T47D (cell line): Measurements from ENCODE around the gene LTBP1.

Experiments used
- DNase-seq, 2 experiments: peaks; one replicate each; pipeline versions ENCODE4 v3.0.0 to v3.0.0-alpha.2; 2011 to 2012; ENCODE audit warnings: low read depth in 1 of 2, low spot score in 1 of 2
- JUND ChIP-seq: IDR thresholded peaks from 2 replicates; pipeline ENCODE4 v1.6.1; 2012; ENCODE audit warnings: low read depth
- in situ Hi-C: cut with HindIII; loops from 2 replicates; pipeline ENCODE4 v1.10.0; 2016; ENCODE audit warnings: low sequenced_read_pairs, low pct_unique_long_range_greater_than_20kb

The LTBP1 gene

DNA sequence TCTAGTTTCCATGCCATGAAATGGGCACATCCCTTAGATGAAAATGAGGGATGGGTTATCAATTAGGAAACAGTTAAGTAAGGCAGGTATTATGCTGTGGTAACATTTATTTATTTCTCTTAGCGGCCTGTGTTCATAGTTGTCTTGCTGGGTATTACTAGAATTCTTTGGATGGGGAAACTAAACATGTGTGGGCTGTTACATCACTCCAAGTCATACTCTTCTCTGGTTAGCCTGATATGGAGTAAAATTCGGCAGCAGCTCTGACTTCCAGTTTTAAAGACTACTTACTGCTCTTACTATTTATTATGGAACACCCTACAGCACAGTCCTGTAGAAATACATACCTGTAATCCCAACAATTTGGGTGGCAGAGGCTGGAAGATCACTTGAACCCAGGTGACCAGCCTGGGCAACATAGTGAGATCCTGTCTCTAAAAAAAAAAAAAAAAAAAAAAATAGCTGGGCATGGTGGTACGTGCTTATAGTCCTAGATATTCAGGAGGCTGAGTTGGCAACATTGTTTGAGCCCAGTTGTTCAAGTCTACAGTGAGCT lies 496.6 kb downstream of the LTBP1 start:
- TF ChIP-seq JUND = no peak
- in situ Hi-C loops = no loop called here
- DNase-seq = no peak

DNA sequence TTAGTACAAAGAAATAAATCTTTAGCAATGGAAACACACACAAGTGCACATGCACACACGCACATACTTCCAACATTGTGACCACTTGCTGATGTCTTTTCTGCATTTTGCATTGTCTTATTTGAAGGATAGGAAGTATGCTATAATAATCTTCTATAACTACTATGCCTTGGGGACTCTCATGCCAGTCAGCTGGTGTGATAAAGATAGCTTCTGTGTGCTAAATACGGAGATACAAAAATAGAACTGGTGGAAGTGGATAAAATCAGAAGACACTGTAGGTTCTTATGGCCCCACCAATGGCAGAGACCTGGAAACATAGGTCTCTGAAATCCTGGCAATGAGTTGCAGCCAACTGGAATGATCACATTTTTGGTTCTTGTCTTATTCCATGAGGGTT lies 498.2 kb downstream of the LTBP1 start:
- DNase-seq = no peak
- no peak for TF ChIP-seq JUND
- in situ Hi-C loops = no loop called here

DNA sequence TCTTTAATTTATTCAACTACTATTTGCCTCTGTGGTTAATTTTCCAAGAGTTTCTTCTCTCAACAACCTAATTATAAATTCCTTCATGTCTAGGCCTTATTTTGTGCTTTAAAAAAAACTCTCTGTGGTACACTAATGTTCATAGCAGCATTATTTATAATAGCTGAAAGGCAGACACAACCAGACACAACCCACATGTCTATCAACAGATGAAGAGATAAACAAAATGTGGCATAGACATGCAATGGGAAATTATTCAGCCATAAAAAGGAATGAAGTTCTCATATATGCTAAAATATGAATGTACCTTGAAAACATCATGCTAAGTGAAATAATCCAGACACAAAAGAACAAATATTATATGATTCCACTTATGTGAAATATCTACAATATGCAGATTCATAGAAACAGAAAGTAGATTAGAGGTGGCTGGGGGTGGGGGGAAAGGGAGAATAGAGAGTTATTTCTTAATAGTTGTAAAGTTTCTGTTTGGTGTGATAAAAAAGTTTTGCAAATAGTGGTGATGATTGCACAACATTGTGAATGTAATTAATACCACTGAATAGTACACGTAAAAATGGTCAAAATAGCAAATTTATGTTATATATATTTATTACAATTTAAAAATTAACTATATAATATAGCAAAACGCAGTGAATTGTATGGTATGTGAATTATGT lies 501.6 kb downstream of the LTBP1 start:
- in situ Hi-C loops = no loop called here
- DNase-seq = no peak
- no peak for TF ChIP-seq JUND
